ENCODE measurements around the gene REM1. TPM values are rescaled to one million over a fixed set of nuclear protein-coding genes. Genes with fewer than 3 reads are reported as not detected.
"Not testable (repeated sequence)": the region's sequence is repeated elsewhere in the genome, so short reads cannot be mapped to it uniquely, and the experiment has no call there.

REM1 gene
- total RNA-seq = 1 to 10 TPM; 3.0 to 3.1 TPM

- Histone ChIP-seq H3K4me1 (peaks cover 0 to 14% of the 10 kb centered on the region in 2 donors), H3K4me3 (peak within 1 kb of the TSS; percentile 53 to 61), H3K9me3 (no peaks in the 10 kb centered on the region), H3K27me3 (no peaks in the 10 kb centered on the region), H3K27ac (peak within 1 kb of the TSS; percentile 81 to 83), H3K36me3 (no peaks in the 10 kb centered on the region)
- no peak for DNase-seq (ENCODE audit: low spot score)
- TF ChIP-seq, protein P1, sequence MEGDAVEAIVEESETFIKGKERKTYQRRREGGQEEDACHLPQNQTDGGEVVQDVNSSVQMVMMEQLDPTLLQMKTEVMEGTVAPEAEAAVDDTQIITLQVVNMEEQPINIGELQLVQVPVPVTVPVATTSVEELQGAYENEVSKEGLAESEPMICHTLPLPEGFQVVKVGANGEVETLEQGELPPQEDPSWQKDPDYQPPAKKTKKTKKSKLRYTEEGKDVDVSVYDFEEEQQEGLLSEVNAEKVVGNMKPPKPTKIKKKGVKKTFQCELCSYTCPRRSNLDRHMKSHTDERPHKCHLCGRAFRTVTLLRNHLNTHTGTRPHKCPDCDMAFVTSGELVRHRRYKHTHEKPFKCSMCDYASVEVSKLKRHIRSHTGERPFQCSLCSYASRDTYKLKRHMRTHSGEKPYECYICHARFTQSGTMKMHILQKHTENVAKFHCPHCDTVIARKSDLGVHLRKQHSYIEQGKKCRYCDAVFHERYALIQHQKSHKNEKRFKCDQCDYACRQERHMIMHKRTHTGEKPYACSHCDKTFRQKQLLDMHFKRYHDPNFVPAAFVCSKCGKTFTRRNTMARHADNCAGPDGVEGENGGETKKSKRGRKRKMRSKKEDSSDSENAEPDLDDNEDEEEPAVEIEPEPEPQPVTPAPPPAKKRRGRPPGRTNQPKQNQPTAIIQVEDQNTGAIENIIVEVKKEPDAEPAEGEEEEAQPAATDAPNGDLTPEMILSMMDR (IDR thresholded peaks at IDR 0.05) = no peak
These were observed at the start of gene REM1, which contains the start of gene DEFB124 for GRCh38 chr20:31474758-31475427. Gene REM1 (plus strand): TSS chr20:31475288. CDS start chr20:31476446, 1,158 bp downstream. Gene DEFB124 (minus strand): TSS chr20:31475127. CDS start chr20:31473013, 2,114 bp downstream.

- DNase-seq (ENCODE audit: low spot score) = no peak
- no peak overlapping the region for H3K4me3 ChIP-seq
- no peaks in the 10 kb centered on the region for H3K4me1 ChIP-seq
- no peaks in the 10 kb centered on the region for H3K27me3 ChIP-seq
- TF ChIP-seq, protein P1 (IDR thresholded peaks at IDR 0.05) = no peak
- peaks cover 0 to 8% of the 10 kb centered on the region in 2 donors for H3K9me3 ChIP-seq
- no peak overlapping the region for H3K27ac ChIP-seq
- no peaks in the 10 kb centered on the region for H3K36me3 ChIP-seq
These were observed 49.3 kb upstream of the REM1 start for GRCh38 chr20:31425797-31426196.

- H3K27ac ChIP-seq; H3K4me3 ChIP-seq; H3K9me3 ChIP-seq; H3K27me3 ChIP-seq; H3K36me3 ChIP-seq; DNase-seq (ENCODE audit: low spot score); H3K4me1 ChIP-seq: not testable (repeated sequence)
These were observed 48.1 kb upstream of the REM1 start for GRCh38 chr20:31426891-31427551.

- not testable (repeated sequence) for H3K36me3 ChIP-seq; H3K27me3 ChIP-seq; H3K27ac ChIP-seq; H3K4me3 ChIP-seq; H3K9me3 ChIP-seq; DNase-seq (ENCODE audit: low spot score); H3K4me1 ChIP-seq
These were observed 47.5 kb upstream of the REM1 start for GRCh38 chr20:31427576-31427975.

DNA sequence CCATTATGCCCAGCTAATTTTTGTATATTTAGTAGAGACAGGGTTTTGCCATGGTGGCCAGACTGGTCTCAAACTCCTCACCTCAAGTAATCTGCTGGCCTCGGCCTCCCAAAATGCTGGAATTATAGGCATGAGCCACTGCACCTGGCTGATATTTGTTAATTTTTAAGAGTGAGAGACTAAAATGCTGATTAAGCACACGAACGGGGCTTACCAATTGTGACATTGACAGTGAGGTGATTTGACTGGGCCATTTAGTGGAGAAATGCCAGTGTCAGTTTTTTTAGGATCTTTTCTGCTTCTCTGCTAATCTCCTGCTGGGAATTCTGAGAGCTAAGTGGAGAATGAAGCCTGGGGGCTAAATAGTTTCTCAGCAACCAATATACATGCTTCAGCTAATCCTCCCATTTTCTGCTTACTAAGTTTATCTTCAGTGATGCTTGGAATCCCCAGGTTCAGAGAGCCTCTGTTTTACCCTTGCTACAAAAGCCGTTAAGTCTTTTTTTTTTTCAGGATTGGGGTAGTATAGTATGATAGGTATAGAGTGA is 44.4 kb upstream of the REM1 start:
- Histone ChIP-seq H3K27ac (no peak overlapping the region), H3K9me3 (peaks cover 0 to 8% of the 10 kb centered on the region in 2 donors), H3K27me3 (no peaks in the 10 kb centered on the region), H3K4me3 (no peak overlapping the region), H3K4me1 (no peaks in the 10 kb centered on the region), H3K36me3 (no peaks in the 10 kb centered on the region)
- no peak for DNase-seq (ENCODE audit: low spot score)
- TF ChIP-seq, protein P1 (IDR thresholded peaks at IDR 0.05) = no peak

- TF ChIP-seq, protein P1 (IDR thresholded peaks at IDR 0.05) = no peak
- Histone ChIP-seq H3K27me3 (no peaks in the 10 kb centered on the region), H3K9me3 (no peaks in the 10 kb centered on the region), H3K4me1 (no peaks in the 10 kb centered on the region), H3K27ac (no peak within 1 kb of the TSS), H3K36me3 (no peaks in the 10 kb centered on the region), H3K4me3 (no peak within 1 kb of the TSS)
- DNase-seq (ENCODE audit: low spot score) = no peak
These were observed 35.0 kb upstream of the REM1 start, which contains the start of gene DEFB123 for GRCh38 chr20:31440012-31440659. Gene DEFB123 (plus strand): TSS chr20:31440632. CDS start chr20:31440699, 67 bp downstream.
